Pulmonary artery endothelial cell (primary cell): ENCODE measurements around the gene PRKN. TPM values are rescaled to one million over a fixed set of nuclear protein-coding genes. Genes with fewer than 3 reads are reported as not detected.

Experiments used
- DNase-seq: peaks from one replicate; pipeline ENCODE4 v3.0.0-alpha.2; 2011; ENCODE audit warnings: low read depth, low spot score
- total RNA-seq: library from RNA; depleted of rRNA; stranded (reverse); fragments of >200 nt; gene quantifications from 2 replicates; pipeline ENCODE4 v1.2.3, GENCODE V29; 2014

PRKN gene
- total RNA-seq, 1 donor from 2014 or later, result 0.59 TPM

- no peak for DNase-seq
These were observed 1262.2 kb downstream of the PRKN start for GRCh38 chr6:161465403-161465802.

- DNase-seq, result no peak
These were observed 1264.5 kb downstream of the PRKN start for GRCh38 chr6:161463071-161463470.

GRCh38 chr6:161462148-161462547, 1265.4 kb downstream of the PRKN start:
- no peak for DNase-seq

GRCh38 chr6:161459008-161459615, 1268.5 kb downstream of the PRKN start:
- DNase-seq, result no peak

GRCh38 chr6:161458201-161458951, 1269.2 kb downstream of the PRKN start:
- no peak for DNase-seq

- no peak for DNase-seq
These were observed 1271.7 kb downstream of the PRKN start for GRCh38 chr6:161455848-161456247.

- no peak for DNase-seq
These were observed 1274.0 kb downstream of the PRKN start for GRCh38 chr6:161453558-161453957.

- DNase-seq, result no peak
These were observed 1275.3 kb downstream of the PRKN start for GRCh38 chr6:161452241-161452640.

- no peak for DNase-seq
These were observed 1278.0 kb downstream of the PRKN start for GRCh38 chr6:161449521-161449920.

- no peak for DNase-seq
These were observed 1280.6 kb downstream of the PRKN start for GRCh38 chr6:161446949-161447348.

- DNase-seq, result no peak
These were observed 1281.2 kb downstream of the PRKN start for GRCh38 chr6:161446296-161446925.

GRCh38 chr6:161445021-161445799, 1282.4 kb downstream of the PRKN start:
- DNase-seq, result no peak

GRCh38 chr6:161444464-161444863, 1283.1 kb downstream of the PRKN start:
- DNase-seq, result no peak

- DNase-seq, result no peak
These were observed 1283.7 kb downstream of the PRKN start for GRCh38 chr6:161443848-161444247.

GRCh38 chr6:161442420-161442819, 1285.1 kb downstream of the PRKN start:
- DNase-seq, result no peak

GRCh38 chr6:161440299-161440698, 1287.3 kb downstream of the PRKN start:
- no peak for DNase-seq

- DNase-seq, result peak; percentile 4
These were observed 1288.5 kb downstream of the PRKN start for GRCh38 chr6:161439093-161439492.

GRCh38 chr6:161438430-161439030, 1289.0 kb downstream of the PRKN start:
- DNase-seq, result no peak

GRCh38 chr6:161437851-161438250, 1289.7 kb downstream of the PRKN start:
- no peak for DNase-seq

GRCh38 chr6:161436106-161436876, 1291.3 kb downstream of the PRKN start:
- DNase-seq, result no peak

GRCh38 chr6:161435748-161436070, 1291.9 kb downstream of the PRKN start:
- no peak for DNase-seq
